Heart left ventricle (tissue), 16 donors: Measurements from ENCODE around the gene IL17F. TPM values are rescaled to one million over a fixed set of nuclear protein-coding genes. Genes with fewer than 3 reads are reported as not detected.

Experiments used
- ATAC-seq, 4 donors: fragments of 200-7000 bp; cut with Tn5 transposase; one replicate each; pipeline ENCODE4 v1.9.1; 2020 to 2022; ENCODE audit warnings: moderate library complexity in 4 of 4, mild to moderate bottlenecking in 3 of 4, moderate number of reproducible peaks in 1 of 4
- DNase-seq, 5 donors: peaks; one replicate each; pipeline ENCODE4 v3.0.0-alpha.2; 2020
- H3K27ac ChIP-seq, 12 donors: fragments of 200-600 bp; sonication (generic) in 4 of 12; one replicate each; pipeline versions ENCODE4 v1.5.0 to v1.8.0; 2016 to 2022; ENCODE audit warnings: mild to moderate bottlenecking in 2 of 12
- H3K27me3 ChIP-seq, 9 donors: fragments of 200-600 bp; sonication (generic) in 2 of 9; one replicate each; pipeline versions ENCODE4 v1.5.1 to v1.8.0; 2016 to 2022; ENCODE audit warnings: mild to moderate bottlenecking in 3 of 9
- H3K36me3 ChIP-seq, 9 donors: fragments of 200-600 bp; sonication (generic) in 2 of 9; one replicate each; pipeline versions ENCODE4 v1.5.0 to v1.8.0; 2018 to 2022; ENCODE audit warnings: mild to moderate bottlenecking in 2 of 9
- H3K4me1 ChIP-seq, 12 donors: fragments of 200-600 bp; sonication (generic) in 4 of 12; one replicate each; pipeline versions ENCODE4 v1.5.0 to v1.8.0; 2016 to 2022; ENCODE audit warnings: mild to moderate bottlenecking in 3 of 12
- H3K4me3 ChIP-seq, 12 donors: fragments of 200-600 bp; sonication (generic) in 4 of 12; one replicate each; pipeline versions ENCODE4 v1.5.0 to v1.8.0; 2017 to 2022; ENCODE audit warnings: mild to moderate bottlenecking in 9 of 12, moderate library complexity in 4 of 12
- H3K9me3 ChIP-seq, 12 donors: fragments of 200-600 bp; sonication (generic) in 4 of 12; one replicate each; pipeline versions ENCODE4 v1.5.0 to v1.8.0; 2016 to 2022; ENCODE audit warnings: mild to moderate bottlenecking in 1 of 12
- POLR2A ChIP-seq, 2 donors: fragments of 450-650 bp; IDR thresholded peaks; one replicate each; pipeline ENCODE4 v1.6.1; 2017; ENCODE audit warnings: antibody characterized with exemption in 2 of 2, mild to moderate bottlenecking in 2 of 2, moderate library complexity in 2 of 2
- WGBS, 4 donors: extraction: QIAGEN DNeasy Blood & Tissue Kit in 2 of 4; methylation state at CpG; one replicate each; pipeline versions ENCODE4 v1.1.5 to v1.1.7; 2013 to 2018; 5-methylcytosine and 5-hydroxymethylcytosine counted together
- intact Hi-C, 10 donors: fragments of 100-400 bp; cut with DNase I; formaldehyde crosslinking; loops; one replicate each; pipeline versions ENCODE4 v1.11.1 to v1.14.2; 2022
- polyA plus RNA-seq, 2 donors: library from polyadenylated mRNA; stranded (reverse); fragments of 200-250 nt; gene quantifications; one replicate each; pipeline ENCODE4 v1.2.3, GENCODE V29; 2013
- total RNA-seq, 9 donors: library from RNA; depleted of rRNA in 2 of 9; stranded (reverse); fragments of >200 nt in 2 of 9; fragmentation: NEBNext Ultra II Directional in 3 of 9; extraction: Animal tissue kit (Norgen Biotek cat#: 25700) in 3 of 9; gene quantifications; one replicate each; pipeline versions ENCODE4 v1.1.0 to v1.2.4, GENCODE V29; 2016 to 2023
- TF ChIP-seq, protein P1 (sequence below), 12 donors: fragments of 200-600 bp; sonication (generic) in 4 of 12; IDR thresholded peaks; one replicate each; pipeline versions ENCODE4 v1.5.0 to v1.8.0; 2018 to 2022; ENCODE audit warnings: antibody characterized with exemption in 12 of 12, mild to moderate bottlenecking in 5 of 12
- donor health status: ischemic (EF 13 %, LVEDD 7.1; RV severe dilation, severe dysfunction).
- donor health status: healthy with polysubstance abuse.
- donor health status: DM: no; HTN: yes; CAD: no.
- donor health status: DM: no; HTN: no; CAD: no.
- donor health status: ischemic (EF 25% LVEDD 6.9; RV normal size, moderate dysfunction).
- donor health status: ischemic (EF 25% LVEDD 5.7; RV mildly dilated, moderate dysfunction).
- donor health status: healthy.
- donor health status: DM: yes; HTN: yes; CAD: no.
- donor health status: ischemic (EF 35%, LVEDD 5.7; RV mildly dilated, moderate dysfunction).
- donor health status: nonischemic (EF 11% LVEDD 7.7; RV severe dilation, severe dysfunction).
- donor health status: DM: yes; HTN: yes; CAD: no.
- donor health status: PGD.
- donor health status: ischemic (EF 29% LVEDD 5.4; RV normal size, mild dysfunction).
- donor health status: nonischemic (EF 23%, LVEDD 6.1; RV moderate dilation, normal function).

IL17F gene
- total and polyA plus RNA-seq, 11 donors = not detected

DNA sequence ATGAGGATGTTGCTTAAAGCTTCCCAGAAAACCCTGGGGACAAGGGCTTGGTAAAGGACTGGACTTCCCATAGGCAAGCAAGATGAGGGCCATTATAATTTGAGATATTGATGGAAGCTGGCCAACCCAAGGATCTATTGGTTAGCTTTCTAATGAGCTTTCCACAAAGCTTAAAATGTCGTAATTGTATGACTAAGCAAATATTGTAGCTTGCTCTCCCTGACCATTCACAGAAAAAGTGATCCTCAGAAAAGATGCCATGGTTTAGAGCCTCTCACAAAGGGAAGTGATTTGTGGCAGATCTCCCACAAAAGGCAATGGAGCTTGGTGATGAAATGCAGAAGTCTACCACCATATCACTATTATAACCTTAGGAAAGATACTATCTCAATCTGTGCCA lies 13.6 kb downstream of the IL17F start:
- no peak for DNase-seq
- H3K27ac ChIP-seq = no peak overlapping the region
- no peaks in the 10 kb centered on the region for H3K9me3 ChIP-seq
- H3K27me3 ChIP-seq = peaks cover 0 to 7% (median 0%) of the 10 kb centered on the region in 9 donors
- no peaks in the 10 kb centered on the region for H3K36me3 ChIP-seq
- ATAC-seq = no peak
- H3K4me1 ChIP-seq = no peaks in the 10 kb centered on the region
- 58 to 81% (median 62%) methylated on average over 1 of the region's 1 CpG for WGBS, 4 donors
- no peak overlapping the region for H3K4me3 ChIP-seq
- intact Hi-C loops = loop anchor here in 2 of 10 donors (10.0 kb wide), 2 partner anchors 66 to 146 kb away; partner anchors contain the start of gene PKHD1 (in 1 of the 2)
- TF ChIP-seq, protein P1, sequence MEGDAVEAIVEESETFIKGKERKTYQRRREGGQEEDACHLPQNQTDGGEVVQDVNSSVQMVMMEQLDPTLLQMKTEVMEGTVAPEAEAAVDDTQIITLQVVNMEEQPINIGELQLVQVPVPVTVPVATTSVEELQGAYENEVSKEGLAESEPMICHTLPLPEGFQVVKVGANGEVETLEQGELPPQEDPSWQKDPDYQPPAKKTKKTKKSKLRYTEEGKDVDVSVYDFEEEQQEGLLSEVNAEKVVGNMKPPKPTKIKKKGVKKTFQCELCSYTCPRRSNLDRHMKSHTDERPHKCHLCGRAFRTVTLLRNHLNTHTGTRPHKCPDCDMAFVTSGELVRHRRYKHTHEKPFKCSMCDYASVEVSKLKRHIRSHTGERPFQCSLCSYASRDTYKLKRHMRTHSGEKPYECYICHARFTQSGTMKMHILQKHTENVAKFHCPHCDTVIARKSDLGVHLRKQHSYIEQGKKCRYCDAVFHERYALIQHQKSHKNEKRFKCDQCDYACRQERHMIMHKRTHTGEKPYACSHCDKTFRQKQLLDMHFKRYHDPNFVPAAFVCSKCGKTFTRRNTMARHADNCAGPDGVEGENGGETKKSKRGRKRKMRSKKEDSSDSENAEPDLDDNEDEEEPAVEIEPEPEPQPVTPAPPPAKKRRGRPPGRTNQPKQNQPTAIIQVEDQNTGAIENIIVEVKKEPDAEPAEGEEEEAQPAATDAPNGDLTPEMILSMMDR (IDR thresholded peaks at IDR 0.05) = no peak
- TF ChIP-seq POLR2A (IDR thresholded peaks at IDR 0.05) = no peak

DNA sequence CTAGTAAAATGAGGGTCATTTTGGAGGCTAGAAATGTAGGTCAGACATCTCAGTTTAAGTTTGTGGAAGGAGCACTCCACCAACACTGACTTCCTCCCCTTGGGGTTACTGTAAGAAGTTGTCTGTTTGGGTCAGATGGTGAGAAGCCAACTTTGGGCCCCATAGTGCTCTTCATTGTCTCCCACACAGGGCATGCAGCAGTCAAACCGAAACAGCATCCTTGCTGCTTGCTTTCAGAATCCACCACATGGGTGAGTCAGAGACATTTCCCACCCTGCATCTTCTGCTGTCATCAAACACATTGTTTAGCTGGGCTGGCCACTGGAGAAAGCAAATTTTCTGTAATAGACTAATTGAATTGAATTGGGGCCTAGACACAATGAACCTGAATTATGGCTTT lies 16.8 kb downstream of the IL17F start:
- no peak for DNase-seq
- WGBS, 4 donors = 78 to 85% (median 82%) methylated on average over 1 of the region's 1 CpG
- intact Hi-C loops = no loop called here
- Histone ChIP-seq H3K36me3 (no peaks in the 10 kb centered on the region), H3K4me1 (no peaks in the 10 kb centered on the region), H3K9me3 (no peaks in the 10 kb centered on the region), H3K27ac (no peak overlapping the region), H3K27me3 (peaks cover 0 to 4% (median 0%) of the 10 kb centered on the region in 9 donors), H3K4me3 (no peak overlapping the region)
- TF ChIP-seq POLR2A (IDR thresholded peaks at IDR 0.05) = no peak
- no peak for ATAC-seq

- no peaks in the 10 kb centered on the region for H3K4me1 ChIP-seq
- H3K9me3 ChIP-seq = no peaks in the 10 kb centered on the region
- intact Hi-C loops = no loop called here
- no peak overlapping the region for H3K27ac ChIP-seq
- no peak for DNase-seq
- no peak overlapping the region for H3K4me3 ChIP-seq
- H3K27me3 ChIP-seq = peaks cover 0 to 4% (median 0%) of the 10 kb centered on the region in 9 donors
- no peak for ATAC-seq
- TF ChIP-seq, protein P1 (IDR thresholded peaks at IDR 0.05) = no peak
- no peak for TF ChIP-seq POLR2A (IDR thresholded peaks at IDR 0.05)
- no peaks in the 10 kb centered on the region for H3K36me3 ChIP-seq
- WGBS, 4 donors = 48 to 67% (median 58%) methylated on average over 3 of the region's 3 CpGs
Measured at GRCh38 chr6:52221302-52221701, 23.0 kb downstream of the IL17F start.

DNA sequence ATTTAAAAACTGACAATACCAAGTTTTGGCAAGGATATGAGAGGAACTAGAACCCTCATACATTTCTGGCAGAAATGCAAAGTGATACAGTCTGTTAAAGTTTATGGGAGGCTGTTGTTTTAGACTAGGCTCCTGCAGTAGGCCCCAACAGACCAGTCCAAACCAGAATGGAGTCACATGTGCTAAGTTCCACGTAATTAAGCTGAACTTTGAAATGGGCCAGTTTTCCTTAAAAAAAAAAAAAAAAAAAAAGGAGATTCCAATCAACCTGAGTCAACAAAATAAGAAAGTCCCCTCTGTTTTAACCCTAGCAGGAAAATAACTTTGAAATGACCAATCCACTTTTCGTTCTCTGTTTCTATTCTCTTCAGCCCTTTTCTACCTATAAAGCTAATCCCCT lies 26.5 kb downstream of the IL17F start:
- no peaks in the 10 kb centered on the region for H3K36me3 ChIP-seq
- TF ChIP-seq POLR2A (IDR thresholded peaks at IDR 0.05) = no peak
- TF ChIP-seq, protein P1 (IDR thresholded peaks at IDR 0.05) = no peak
- H3K27me3 ChIP-seq = no peaks in the 10 kb centered on the region
- intact Hi-C loops = no loop called here
- no peaks in the 10 kb centered on the region for H3K9me3 ChIP-seq
- DNase-seq (no peak), ATAC-seq (no peak)
- no peaks in the 10 kb centered on the region for H3K4me1 ChIP-seq
- no peak overlapping the region for H3K27ac ChIP-seq
- no peak overlapping the region for H3K4me3 ChIP-seq
- WGBS, 4 donors = 80 to 87% (median 83%) methylated on average over 2 of the region's 2 CpGs

DNA sequence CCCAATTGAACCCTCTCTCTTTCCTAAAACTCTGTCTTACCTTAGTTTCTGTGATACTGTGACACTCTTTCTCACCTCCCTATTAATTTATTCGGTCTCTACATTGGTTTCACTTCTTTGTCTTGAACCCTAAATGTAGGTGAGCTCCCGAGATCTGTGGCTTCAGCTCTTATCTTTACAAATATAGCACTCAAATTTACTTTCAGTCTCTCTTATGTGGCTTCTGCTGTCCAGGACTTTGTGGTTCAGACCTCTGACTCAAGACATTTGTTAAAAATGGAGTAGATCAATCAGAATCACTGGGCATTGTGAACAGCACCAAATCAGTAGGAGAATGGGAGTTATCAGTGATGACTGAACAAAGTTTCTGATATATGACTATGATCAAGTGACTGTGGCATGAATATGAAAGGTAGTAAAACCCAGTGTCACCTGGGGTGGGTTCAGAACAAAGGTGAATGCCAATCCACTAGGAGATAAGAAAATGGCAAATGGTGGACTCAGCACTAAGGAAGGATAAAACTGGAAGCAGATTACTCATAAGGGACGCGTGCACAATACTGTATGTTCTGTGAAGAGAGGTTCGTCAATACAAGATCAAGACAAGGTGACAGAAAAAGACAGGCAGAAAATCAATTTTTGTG lies 27.2 kb downstream of the IL17F start:
- WGBS, 4 donors = 81 to 88% (median 83%) methylated on average over 5 of the region's 5 CpGs

More for the DNA sequence above, 27.2 kb downstream of the IL17F start:
- Histone ChIP-seq H3K4me3 (no peak overlapping the region), H3K27ac (no peak overlapping the region), H3K4me1 (no peaks in the 10 kb centered on the region), H3K9me3 (no peaks in the 10 kb centered on the region), H3K36me3 (no peaks in the 10 kb centered on the region), H3K27me3 (no peaks in the 10 kb centered on the region)
- DNase-seq (no peak), ATAC-seq (no peak)
- intact Hi-C loops = no loop called here
- no peak for TF ChIP-seq POLR2A (IDR thresholded peaks at IDR 0.05)
- TF ChIP-seq, protein P1 (IDR thresholded peaks at IDR 0.05) = no peak
